ENCODE data around the gene SENP7. TPM values are rescaled to one million over a fixed set of nuclear protein-coding genes. Genes with fewer than 3 reads are reported as not detected.
"Not testable (repeated sequence)": the region's sequence is repeated elsewhere in the genome, so short reads cannot be mapped to it uniquely, and the experiment has no call there.

Gene SENP7
- total RNA-seq, 1 donor from 2014 or later, result 18.2 TPM

DNA sequence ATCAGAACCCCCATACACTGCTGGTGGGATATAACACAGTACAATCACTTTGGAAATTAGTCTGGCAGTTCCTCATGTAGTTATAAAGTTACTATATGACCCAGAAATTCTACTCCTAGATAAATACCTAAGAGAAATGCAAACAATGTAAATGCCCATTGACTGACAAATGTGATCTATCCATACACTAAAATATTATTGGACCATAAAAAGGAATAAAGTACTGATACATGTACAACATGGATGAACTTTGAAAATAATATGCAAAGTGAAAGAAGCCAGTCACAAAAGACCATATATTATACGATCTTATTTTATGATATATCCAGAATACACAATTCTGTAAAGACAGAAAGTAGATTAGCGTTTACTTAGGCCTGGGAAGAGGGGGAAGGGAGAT is 200.5 kb downstream of the SENP7 start:
- Histone ChIP-seq H3K27me3 (ENCODE audit: low read depth) (no peaks in the 10 kb centered on the region), H3K4me1 (no peaks in the 10 kb centered on the region), H3K4me3 (no peak overlapping the region), H3K36me3 (no peaks in the 10 kb centered on the region), H3K27ac (no peak overlapping the region), H3K9me3 (peaks cover 11% of the 10 kb centered on the region)
- ATAC-seq (no peak), DNase-seq (no peak)
- TF ChIP-seq, protein P1, sequence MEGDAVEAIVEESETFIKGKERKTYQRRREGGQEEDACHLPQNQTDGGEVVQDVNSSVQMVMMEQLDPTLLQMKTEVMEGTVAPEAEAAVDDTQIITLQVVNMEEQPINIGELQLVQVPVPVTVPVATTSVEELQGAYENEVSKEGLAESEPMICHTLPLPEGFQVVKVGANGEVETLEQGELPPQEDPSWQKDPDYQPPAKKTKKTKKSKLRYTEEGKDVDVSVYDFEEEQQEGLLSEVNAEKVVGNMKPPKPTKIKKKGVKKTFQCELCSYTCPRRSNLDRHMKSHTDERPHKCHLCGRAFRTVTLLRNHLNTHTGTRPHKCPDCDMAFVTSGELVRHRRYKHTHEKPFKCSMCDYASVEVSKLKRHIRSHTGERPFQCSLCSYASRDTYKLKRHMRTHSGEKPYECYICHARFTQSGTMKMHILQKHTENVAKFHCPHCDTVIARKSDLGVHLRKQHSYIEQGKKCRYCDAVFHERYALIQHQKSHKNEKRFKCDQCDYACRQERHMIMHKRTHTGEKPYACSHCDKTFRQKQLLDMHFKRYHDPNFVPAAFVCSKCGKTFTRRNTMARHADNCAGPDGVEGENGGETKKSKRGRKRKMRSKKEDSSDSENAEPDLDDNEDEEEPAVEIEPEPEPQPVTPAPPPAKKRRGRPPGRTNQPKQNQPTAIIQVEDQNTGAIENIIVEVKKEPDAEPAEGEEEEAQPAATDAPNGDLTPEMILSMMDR (IDR thresholded peaks at IDR 0.05), result no peak
- intact Hi-C loops (cut with DNase I), result no loop called here

DNA sequence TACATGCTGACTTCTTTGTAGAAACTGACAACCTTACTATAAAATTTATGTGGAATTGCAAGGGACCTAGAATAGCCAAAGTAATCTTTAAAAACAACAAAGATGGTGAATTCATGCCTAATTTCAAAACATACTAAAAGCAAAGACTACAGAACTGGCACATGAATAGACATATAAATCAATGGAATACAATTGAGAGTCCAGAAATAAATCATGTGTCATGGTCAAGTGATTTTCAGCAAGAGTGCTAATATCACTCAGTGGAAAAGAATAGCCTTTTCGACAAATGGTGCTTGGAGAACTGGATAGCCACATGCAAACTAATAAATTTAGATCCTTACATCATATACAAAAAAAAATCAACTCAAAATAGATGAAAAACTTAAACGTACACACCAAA is 201.3 kb downstream of the SENP7 start:
- H3K36me3 ChIP-seq, result no peaks in the 10 kb centered on the region
- DNase-seq (no peak), ATAC-seq (no peak)
- TF ChIP-seq, protein P1 (IDR thresholded peaks at IDR 0.05), result no peak
- peaks cover 11% of the 10 kb centered on the region for H3K9me3 ChIP-seq
- no peak overlapping the region for H3K4me3 ChIP-seq
- intact Hi-C loops (cut with DNase I), result no loop called here
- no peak overlapping the region for H3K27ac ChIP-seq
- no peaks in the 10 kb centered on the region for H3K4me1 ChIP-seq
- H3K27me3 ChIP-seq (ENCODE audit: low read depth), result no peaks in the 10 kb centered on the region

GRCh38 chr3:101310978-101311375 is 202.0 kb downstream of the SENP7 start:
- peaks cover 11% of the 10 kb centered on the region for H3K9me3 ChIP-seq
- H3K27ac ChIP-seq, result no peak overlapping the region
- intact Hi-C loops (cut with DNase I), result no loop called here
- no peaks in the 10 kb centered on the region for H3K36me3 ChIP-seq
- DNase-seq (no peak), ATAC-seq (no peak)
- no peaks in the 10 kb centered on the region for H3K27me3 ChIP-seq (ENCODE audit: low read depth)
- no peak overlapping the region for H3K4me3 ChIP-seq
- TF ChIP-seq, protein P1 (IDR thresholded peaks at IDR 0.05), result no peak
- no peaks in the 10 kb centered on the region for H3K4me1 ChIP-seq

DNA sequence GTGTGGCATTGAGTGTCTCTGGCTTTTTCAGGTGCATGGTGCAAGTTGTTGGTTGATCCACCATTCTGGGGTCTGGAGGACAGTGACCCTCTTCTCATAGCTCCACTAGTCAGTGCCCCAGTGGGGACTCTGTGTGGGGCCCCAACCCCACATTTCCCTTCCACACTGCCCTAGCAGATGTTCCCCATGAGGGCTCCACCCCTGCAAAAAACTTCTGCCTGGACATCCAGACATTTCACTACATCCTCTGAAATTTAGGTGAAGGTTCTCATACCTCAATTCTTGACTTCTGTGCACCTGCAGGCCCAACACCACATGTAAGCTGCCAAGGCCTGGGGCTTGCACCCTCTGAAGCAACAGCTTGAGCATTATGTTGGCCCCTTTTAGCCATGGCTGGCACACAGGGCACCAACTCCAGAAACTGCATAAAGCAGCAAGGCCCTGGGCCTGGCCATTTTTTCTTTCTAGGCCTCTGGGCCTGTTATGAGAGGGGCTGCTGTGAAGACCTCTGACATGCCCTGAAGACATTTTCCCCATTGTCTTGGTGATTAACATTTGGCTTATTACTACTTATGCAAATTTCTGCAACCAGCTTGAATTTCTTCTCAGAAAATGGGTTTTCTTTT is 204.8 kb downstream of the SENP7 start:
- ATAC-seq; H3K27me3 ChIP-seq (ENCODE audit: low read depth); H3K27ac ChIP-seq; H3K36me3 ChIP-seq; DNase-seq; H3K4me3 ChIP-seq; intact Hi-C loops (cut with DNase I); H3K4me1 ChIP-seq: not testable (repeated sequence)
- peaks cover 11% of the 10 kb centered on the region for H3K9me3 ChIP-seq

DNA sequence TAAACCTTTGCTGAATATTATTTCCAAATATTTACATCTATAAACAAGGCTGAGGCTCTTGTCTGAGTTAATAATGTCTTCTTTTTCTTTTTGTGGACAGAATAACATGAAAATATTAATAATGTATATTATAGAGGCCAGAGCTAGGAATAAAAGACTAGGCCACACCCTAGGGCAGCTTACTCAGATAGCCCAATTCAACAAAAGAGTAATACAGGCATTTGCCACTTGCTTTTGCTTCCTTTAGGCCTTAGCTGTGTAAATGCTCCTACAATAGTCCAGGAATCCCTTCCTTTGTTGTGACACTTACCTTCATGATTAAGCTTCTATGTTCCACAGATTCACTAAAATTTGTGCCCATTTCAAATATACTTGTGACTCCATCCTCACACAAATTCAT is 209.2 kb downstream of the SENP7 start:
- DNase-seq, result no peak
- H3K4me1 ChIP-seq, result no peaks in the 10 kb centered on the region
- TF ChIP-seq, protein P1 (IDR thresholded peaks at IDR 0.05), result no peak
- no peaks in the 10 kb centered on the region for H3K36me3 ChIP-seq
- no peaks in the 10 kb centered on the region for H3K27me3 ChIP-seq (ENCODE audit: low read depth)
- intact Hi-C loops (cut with DNase I), result no loop called here
- H3K4me3 ChIP-seq, result no peak overlapping the region
- peaks cover 6% of the 10 kb centered on the region for H3K9me3 ChIP-seq
- no peak overlapping the region for H3K27ac ChIP-seq
- ATAC-seq, result no peak

GRCh38 chr3:101303089-101303731 is 209.8 kb downstream of the SENP7 start:
- Histone ChIP-seq H3K27ac (no peak overlapping the region), H3K9me3 (peaks cover under 1% of the 10 kb centered on the region), H3K4me1 (no peaks in the 10 kb centered on the region), H3K4me3 (no peak overlapping the region), H3K36me3 (no peaks in the 10 kb centered on the region), H3K27me3 (ENCODE audit: low read depth) (no peaks in the 10 kb centered on the region)
- no peak for ATAC-seq
- no peak for DNase-seq
- TF ChIP-seq, protein P1 (IDR thresholded peaks at IDR 0.05), result no peak
- intact Hi-C loops (cut with DNase I), result no loop called here

Measured in lower lobe of right lung (tissue), 2 donors.